ENCODE measurements around the gene LIN54. TPM values are rescaled to one million over a fixed set of nuclear protein-coding genes. Genes with fewer than 3 reads are reported as not detected.
"Not testable (repeated sequence)": the region's sequence is repeated elsewhere in the genome, so short reads cannot be mapped to it uniquely, and the experiment has no call there.

LIN54 gene
- polyA plus RNA-seq, 1 donor (not counting 4 experiments of a cell fraction or from before 2014, with no cell fraction given) = 8.1 TPM

GRCh38 chr4:83024233-83024632, 13.6 kb upstream of the LIN54 start:
- Histone ChIP-seq H3K9me1 (ENCODE audit: control insufficient read depth, extremely low read depth, insufficient read depth, low read length) (no peaks in the 10 kb centered on the region), H2AFZ (ENCODE audit: control insufficient read depth, low read length) (no peak overlapping the region), H3K27ac (ENCODE audit: control insufficient read depth, insufficient read depth, low read length) (no peak overlapping the region), H3K9me3 (ENCODE audit: control insufficient read depth, low read depth, low read length) (no peaks in the 10 kb centered on the region), H3K9ac (ENCODE audit: control insufficient read depth, extremely low read depth, insufficient read depth, low read length) (no peak overlapping the region), H3K4me1 (ENCODE audit: control insufficient read depth, extremely low read depth, insufficient read depth, low read length) (no peaks in the 10 kb centered on the region), H4K20me1 (ENCODE audit: control insufficient read depth, extremely low read depth, insufficient read depth, low read length) (no peaks in the 10 kb centered on the region), H3K79me2 (ENCODE audit: control insufficient read depth, insufficient read depth, low read length) (no peaks in the 10 kb centered on the region), H3K4me3 (ENCODE audit: control insufficient read depth in 2 of 3, extremely low read depth in 1 of 3, insufficient read depth in 2 of 3, low read depth in 1 of 3, low read length in 3 of 3) (no peak overlapping the region), H3K36me3 (ENCODE audit: control insufficient read depth in 2 of 2, extremely low read depth in 1 of 2, insufficient read depth in 2 of 2, low read length in 2 of 2) (no peaks in the 10 kb centered on the region), H3K4me2 (ENCODE audit: control insufficient read depth, extremely low read depth, insufficient read depth, low read depth, low read length) (no peak overlapping the region), H3K27me3 (ENCODE audit: control insufficient read depth, extremely low read depth, insufficient read depth, low read length) (no peaks in the 10 kb centered on the region)
- TF ChIP-seq EZH2 (IDR thresholded peaks at IDR 0.05; ENCODE audit: low read length) (no peak), CTCF (optimal IDR thresholded peaks at IDR 0.05 in 1 of 3, IDR thresholded peaks at IDR 0.05 in 1 of 3, conservative IDR thresholded peaks at IDR 0.05 in 1 of 3; ENCODE audit: extremely low read depth in 1 of 3, insufficient read depth in 2 of 3, low read length in 3 of 3) (no peak)
- DNase-seq (ENCODE audit: low read depth, low spot score) (no peak), FAIRE-seq (no peak)
- dilution Hi-C loops (cut with MboI; ENCODE audit: extremely low pct_ligation_motif_present, low sequenced_read_pairs) = no loop called here

DNA sequence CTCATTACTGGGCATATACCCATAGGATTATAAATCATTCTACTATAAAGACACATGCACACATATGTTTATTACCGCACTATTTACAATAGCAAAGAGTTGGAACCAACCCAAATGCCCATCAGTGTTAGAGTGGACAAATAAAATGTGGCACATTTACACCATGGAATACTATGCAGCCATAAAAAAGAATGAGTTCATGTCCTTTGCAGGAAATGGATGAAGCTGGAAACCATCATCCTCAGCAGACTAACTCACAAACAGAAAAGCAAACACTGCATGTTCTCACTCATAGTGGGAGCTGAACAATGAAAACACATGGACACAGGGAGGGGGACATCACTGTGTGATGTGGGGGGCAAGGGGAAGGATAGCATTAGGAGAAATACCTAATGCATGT, 13.0 kb upstream of the LIN54 start:
- H4K20me1 ChIP-seq (ENCODE audit: control insufficient read depth, extremely low read depth, insufficient read depth, low read length); FAIRE-seq; H3K4me1 ChIP-seq (ENCODE audit: control insufficient read depth, extremely low read depth, insufficient read depth, low read length); H3K4me3 ChIP-seq (ENCODE audit: control insufficient read depth in 2 of 3, extremely low read depth in 1 of 3, insufficient read depth in 2 of 3, low read depth in 1 of 3, low read length in 3 of 3); H3K36me3 ChIP-seq (ENCODE audit: control insufficient read depth in 2 of 2, extremely low read depth in 1 of 2, insufficient read depth in 2 of 2, low read length in 2 of 2); H3K27me3 ChIP-seq (ENCODE audit: control insufficient read depth, extremely low read depth, insufficient read depth, low read length); H3K9me1 ChIP-seq (ENCODE audit: control insufficient read depth, extremely low read depth, insufficient read depth, low read length); H3K27ac ChIP-seq (ENCODE audit: control insufficient read depth, insufficient read depth, low read length); H3K9me3 ChIP-seq (ENCODE audit: control insufficient read depth, low read depth, low read length); H3K4me2 ChIP-seq (ENCODE audit: control insufficient read depth, extremely low read depth, insufficient read depth, low read depth, low read length); H3K79me2 ChIP-seq (ENCODE audit: control insufficient read depth, insufficient read depth, low read length); H3K9ac ChIP-seq (ENCODE audit: control insufficient read depth, extremely low read depth, insufficient read depth, low read length); dilution Hi-C loops (cut with MboI; ENCODE audit: extremely low pct_ligation_motif_present, low sequenced_read_pairs); H2AFZ ChIP-seq (ENCODE audit: control insufficient read depth, low read length); DNase-seq (ENCODE audit: low read depth, low spot score): not testable (repeated sequence)

DNA sequence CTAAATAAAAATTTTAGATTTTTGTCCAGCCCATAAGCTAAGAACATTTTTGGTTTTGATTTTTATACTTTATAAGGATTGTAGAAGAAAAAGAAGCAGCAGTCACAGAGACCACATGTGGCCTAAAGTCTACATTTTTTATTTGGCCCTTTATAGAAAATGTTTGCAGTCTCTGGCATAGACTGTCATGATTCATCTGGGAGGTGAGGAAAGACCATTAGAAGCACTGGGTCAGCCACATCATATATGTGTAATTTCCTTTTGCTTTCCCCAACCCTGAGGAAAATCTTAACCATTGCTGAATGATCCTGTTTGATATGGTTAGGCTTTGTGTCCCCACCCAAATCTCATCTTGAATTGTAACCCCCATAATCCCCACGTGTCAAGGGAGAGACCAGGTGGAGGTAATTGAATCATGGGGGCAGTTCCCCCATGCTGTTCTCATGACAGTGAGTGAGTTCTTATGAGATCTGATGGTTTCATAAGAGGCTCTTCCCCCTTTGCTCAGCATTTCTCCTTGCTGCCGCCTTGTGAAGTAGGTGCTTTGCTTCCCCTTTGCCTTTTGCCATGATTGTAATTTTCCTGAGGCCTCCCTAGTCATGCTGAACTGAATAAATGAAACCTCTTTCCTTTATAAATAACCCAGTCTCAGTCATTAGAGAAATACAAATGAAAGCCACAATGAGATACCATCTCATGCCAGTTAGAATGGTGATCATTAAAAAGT, 12.3 kb upstream of the LIN54 start:
- dilution Hi-C loops (cut with MboI; ENCODE audit: extremely low pct_ligation_motif_present, low sequenced_read_pairs) = no loop called here
- Histone ChIP-seq H3K9me1 (ENCODE audit: control insufficient read depth, extremely low read depth, insufficient read depth, low read length) (no peaks in the 10 kb centered on the region), H3K36me3 (ENCODE audit: control insufficient read depth in 2 of 2, extremely low read depth in 1 of 2, insufficient read depth in 2 of 2, low read length in 2 of 2) (no peaks in the 10 kb centered on the region), H3K4me1 (ENCODE audit: control insufficient read depth, extremely low read depth, insufficient read depth, low read length) (no peaks in the 10 kb centered on the region), H3K27me3 (ENCODE audit: control insufficient read depth, extremely low read depth, insufficient read depth, low read length) (no peaks in the 10 kb centered on the region), H4K20me1 (ENCODE audit: control insufficient read depth, extremely low read depth, insufficient read depth, low read length) (no peaks in the 10 kb centered on the region), H3K9ac (ENCODE audit: control insufficient read depth, extremely low read depth, insufficient read depth, low read length) (no peak overlapping the region), H3K9me3 (ENCODE audit: control insufficient read depth, low read depth, low read length) (no peaks in the 10 kb centered on the region), H3K27ac (ENCODE audit: control insufficient read depth, insufficient read depth, low read length) (no peak overlapping the region), H2AFZ (ENCODE audit: control insufficient read depth, low read length) (no peak overlapping the region), H3K79me2 (ENCODE audit: control insufficient read depth, insufficient read depth, low read length) (no peaks in the 10 kb centered on the region), H3K4me3 (ENCODE audit: control insufficient read depth in 2 of 3, extremely low read depth in 1 of 3, insufficient read depth in 2 of 3, low read depth in 1 of 3, low read length in 3 of 3) (no peak overlapping the region), H3K4me2 (ENCODE audit: control insufficient read depth, extremely low read depth, insufficient read depth, low read depth, low read length) (no peak overlapping the region)
- DNase-seq (ENCODE audit: low read depth, low spot score) (no peak), FAIRE-seq (no peak)
- no peak for TF ChIP-seq EZH2 (IDR thresholded peaks at IDR 0.05; ENCODE audit: low read length)
- no peak for TF ChIP-seq CTCF (optimal IDR thresholded peaks at IDR 0.05 in 1 of 3, IDR thresholded peaks at IDR 0.05 in 1 of 3, conservative IDR thresholded peaks at IDR 0.05 in 1 of 3; ENCODE audit: extremely low read depth in 1 of 3, insufficient read depth in 2 of 3, low read length in 3 of 3)
